Caco-2 (cell line): ENCODE results near the gene TMEM238L. TPM values are rescaled to one million over a fixed set of nuclear protein-coding genes. Genes with fewer than 3 reads are reported as not detected.

ENCODE experiments used
- BruUV-seq: library from RNA; stranded (reverse); fragments of 400-500 nt; replicated peaks from 2 replicates; lab custom pipeline; 2021; lab: Mats Ljungman, UMichigan
- CTCF ChIA-PET: fragments of 300-600 bp; sonication (Branson Sonifier 250); formaldehyde crosslinking; loops from one replicate; lab custom pipeline; 2022; ENCODE audit warnings: antibody characterized with exemption; lab: Charles Lee
- POLR2A ChIA-PET: fragments of 300-600 bp; sonication (Branson Sonifier 250); formaldehyde crosslinking; loops from one replicate; lab custom pipeline; 2022; ENCODE audit warnings: antibody characterized with exemption; lab: Charles Lee
- DNase-seq, 2 experiments: peaks; one replicate each; pipeline versions ENCODE4 v3.0.0 to v3.0.0-alpha.2; 2020 to 2022
- H3K27me3 ChIP-seq: replicated peaks from 2 replicates; pipeline ENCODE4 v1.6.0; 2011; ENCODE audit warnings: low read length; ENCODE audit not compliant: control insufficient read depth, insufficient read depth
- H3K36me3 ChIP-seq: 2 replicates; pipeline ENCODE4 v1.5.1; 2011; ENCODE audit warnings: low read length; ENCODE audit not compliant: control insufficient read depth, insufficient read depth
- H3K4me1 ChIP-seq: fragments of 250-450 bp; sonication (Bioruptor Pico); 2 replicates; pipeline ENCODE4 v1.5.1; 2020; ENCODE audit warnings: mild to moderate bottlenecking
- H3K4me3 ChIP-seq: 2 replicates; pipeline ENCODE4 v1.5.1; 2011; ENCODE audit warnings: low read depth, mild to moderate bottlenecking, control low read depth, low read length
- H3K9me3 ChIP-seq: fragments of 250-450 bp; sonication (Bioruptor Pico); 2 replicates; pipeline ENCODE4 v1.5.1; 2020; ENCODE audit warnings: mild to moderate bottlenecking, moderate library complexity
- H3K27ac Mint-ChIP-seq: one replicate; pipeline ENCODE4 v1.8.0; 2022; ENCODE audit warnings: mixed read lengths; ENCODE audit not compliant: unreplicated experiment
- H3K27me3 Mint-ChIP-seq: one replicate; pipeline ENCODE4 v1.8.0; 2022; ENCODE audit warnings: mixed read lengths; ENCODE audit not compliant: insufficient read depth, unreplicated experiment
- H3K36me3 Mint-ChIP-seq: one replicate; pipeline ENCODE4 v1.8.0; 2022; ENCODE audit warnings: mild to moderate bottlenecking, mixed read lengths; ENCODE audit not compliant: insufficient read depth, unreplicated experiment
- H3K4me1 Mint-ChIP-seq: one replicate; pipeline ENCODE4 v1.8.0; 2022; ENCODE audit warnings: low read depth, mixed read lengths; ENCODE audit not compliant: unreplicated experiment
- H3K4me3 Mint-ChIP-seq: one replicate; pipeline ENCODE4 v1.8.0; 2022; ENCODE audit warnings: mild to moderate bottlenecking, moderate library complexity, mixed read lengths; ENCODE audit not compliant: unreplicated experiment
- H3K9me3 Mint-ChIP-seq: one replicate; pipeline ENCODE4 v1.8.0; 2022; ENCODE audit warnings: mixed read lengths; ENCODE audit not compliant: unreplicated experiment
- CTCF ChIP-seq, 2 experiments: fragments of 200-600 bp in 1 of 2; IDR thresholded peaks; 1 replicate in 1 of 2; 2 replicates in 1 of 2; pipeline versions ENCODE4 v1.5.1 to v1.8.0; 2011 to 2022; ENCODE audit warnings: antibody characterized with exemption in 1 of 2, control low read depth in 1 of 2, inconsistent platforms in 1 of 2, low read depth in 1 of 2, low read length in 1 of 2, mild to moderate bottlenecking in 1 of 2, moderate library complexity in 1 of 2; ENCODE audit not compliant: insufficient read depth in 1 of 2, severe bottlenecking in 1 of 2, unreplicated experiment in 1 of 2
- intact Hi-C: fragments of 100-400 bp; cut with micrococcal nuclease; formaldehyde crosslinking; loops from one replicate; pipeline ENCODE4 v1.10.0; 2022; ENCODE audit not compliant: unreplicated experiment
- total RNA-seq: library from RNA; stranded (reverse); gene quantifications from 2 replicates; pipeline ENCODE4 v1.2.3, GENCODE V29; 2022

TMEM238L gene
- total RNA-seq, 1 experiment from 2014 or later: not detected

GRCh38 chr17:10805911-10806310 lies 2.0 kb upstream of the TMEM238L start:
- no peak for DNase-seq
- Mint-ChIP-seq H3K4me1 (peaks cover 6% of the 10 kb centered on the region), H3K4me3 (no peak overlapping the region), H3K36me3 (no peaks in the 10 kb centered on the region), H3K27me3 (no peaks in the 10 kb centered on the region), H3K9me3 (no peaks in the 10 kb centered on the region), H3K27ac (no peak overlapping the region)
- H3K36me3 ChIP-seq: no peaks in the 10 kb centered on the region
- H3K4me1 ChIP-seq: no peaks in the 10 kb centered on the region
- intact Hi-C loops: no loop called here
- CTCF ChIA-PET: no interaction called here
- H3K4me3 ChIP-seq: no peak overlapping the region
- BruUV-seq: no TSS peak
- POLR2A ChIA-PET: no interaction called here
- TF ChIP-seq CTCF (IDR thresholded peaks at IDR 0.05; ENCODE audit: insufficient read depth in 1 of 2, low read depth in 1 of 2, low read length in 1 of 2, severe bottlenecking in 1 of 2, unreplicated experiment in 1 of 2): no peak
- H3K9me3 ChIP-seq: no peaks in the 10 kb centered on the region
- H3K27me3 ChIP-seq: no peaks in the 10 kb centered on the region

- peaks cover 6% of the 10 kb centered on the region for H3K4me1 Mint-ChIP-seq
- no peaks in the 10 kb centered on the region for H3K9me3 Mint-ChIP-seq
- H3K4me3 Mint-ChIP-seq: no peak overlapping the region
- Histone ChIP-seq H3K27me3 (no peaks in the 10 kb centered on the region), H3K4me1 (no peaks in the 10 kb centered on the region), H3K36me3 (no peaks in the 10 kb centered on the region), H3K4me3 (no peak overlapping the region), H3K9me3 (no peaks in the 10 kb centered on the region)
- TF ChIP-seq CTCF (IDR thresholded peaks at IDR 0.05; ENCODE audit: insufficient read depth in 1 of 2, low read depth in 1 of 2, low read length in 1 of 2, severe bottlenecking in 1 of 2, unreplicated experiment in 1 of 2): no peak
- no peak for DNase-seq
- no peak overlapping the region for H3K27ac Mint-ChIP-seq
- ChIA-PET CTCF (no interaction called here), POLR2A (no interaction called here)
- no TSS peak for BruUV-seq
- intact Hi-C loops: no loop called here
- no peaks in the 10 kb centered on the region for H3K36me3 Mint-ChIP-seq
- H3K27me3 Mint-ChIP-seq: no peaks in the 10 kb centered on the region
Measured at GRCh38 chr17:10804546-10804945, 647 bp upstream of the TMEM238L start.

DNA sequence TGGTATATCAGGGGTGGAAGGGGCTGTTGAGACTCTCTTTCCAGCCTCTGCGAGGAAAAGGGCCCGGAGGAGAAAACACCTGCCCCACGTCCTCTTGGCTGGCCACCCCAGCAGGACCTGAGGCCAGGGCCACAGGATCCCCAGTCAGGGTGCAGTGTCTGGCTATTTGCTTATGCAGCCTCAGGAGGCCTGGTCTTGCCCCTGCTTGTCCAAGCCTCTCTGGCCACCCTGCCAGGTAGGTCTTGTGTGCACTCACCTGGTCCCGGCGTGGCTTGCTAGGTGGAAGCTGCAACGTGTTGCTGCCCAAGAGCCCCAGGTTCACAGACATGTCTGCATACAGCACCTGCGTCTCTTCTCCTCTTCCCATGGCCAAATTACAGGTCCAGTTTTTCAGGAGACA lies 549 bp downstream of the TMEM238L start:
- no peaks in the 10 kb centered on the region for H3K36me3 ChIP-seq
- TF ChIP-seq CTCF (IDR thresholded peaks at IDR 0.05; ENCODE audit: insufficient read depth in 1 of 2, low read depth in 1 of 2, low read length in 1 of 2, severe bottlenecking in 1 of 2, unreplicated experiment in 1 of 2): no peak
- POLR2A ChIA-PET: no interaction called here
- Mint-ChIP-seq H3K9me3 (no peaks in the 10 kb centered on the region), H3K27ac (no peak overlapping the region), H3K27me3 (no peaks in the 10 kb centered on the region), H3K4me3 (no peak overlapping the region), H3K36me3 (no peaks in the 10 kb centered on the region), H3K4me1 (peaks cover 6% of the 10 kb centered on the region)
- no peaks in the 10 kb centered on the region for H3K27me3 ChIP-seq
- no peaks in the 10 kb centered on the region for H3K9me3 ChIP-seq
- no TSS peak for BruUV-seq
- no peak for DNase-seq
- H3K4me1 ChIP-seq: peaks cover 1% of the 10 kb centered on the region; the same call in 1 of the 2 replicates
- CTCF ChIA-PET: no interaction called here
- H3K4me3 ChIP-seq: no peak overlapping the region
- intact Hi-C loops: no loop called here
